CD4-positive, alpha-beta T cell treated with Interleukin-4 for 1 hour (primary cell): ENCODE measurements around the gene HSBP1.
A peak's percentile ranks its signal among the peaks of the same experiment; 100 is the strongest.

ENCODE experiments used
- DNase-seq, 2 donors: peaks; one replicate each; pipeline ENCODE4 v3.0.0-alpha.2; 2020 to 2022

Gene HSBP1

DNA sequence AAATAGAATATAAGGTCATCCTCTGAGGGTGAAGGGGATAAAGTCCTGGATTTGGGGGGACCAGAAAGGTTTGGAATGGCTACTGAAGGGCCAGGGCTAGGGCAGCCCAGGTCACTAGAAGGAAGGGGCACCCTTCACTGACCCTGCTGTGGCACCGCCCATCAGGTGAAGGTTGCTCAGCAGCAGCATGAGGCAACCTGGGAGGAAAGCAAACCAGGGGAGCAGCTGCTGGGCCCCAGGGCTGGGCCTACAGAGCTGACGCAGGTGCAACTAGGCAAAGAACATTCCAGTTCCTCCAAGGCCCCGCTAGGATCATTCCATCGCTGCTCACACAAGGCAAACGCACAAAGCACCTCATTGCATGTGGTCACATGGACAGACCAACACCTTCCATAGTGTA is 3.4 kb upstream of the HSBP1 start:
- DNase-seq, result no peak

DNA sequence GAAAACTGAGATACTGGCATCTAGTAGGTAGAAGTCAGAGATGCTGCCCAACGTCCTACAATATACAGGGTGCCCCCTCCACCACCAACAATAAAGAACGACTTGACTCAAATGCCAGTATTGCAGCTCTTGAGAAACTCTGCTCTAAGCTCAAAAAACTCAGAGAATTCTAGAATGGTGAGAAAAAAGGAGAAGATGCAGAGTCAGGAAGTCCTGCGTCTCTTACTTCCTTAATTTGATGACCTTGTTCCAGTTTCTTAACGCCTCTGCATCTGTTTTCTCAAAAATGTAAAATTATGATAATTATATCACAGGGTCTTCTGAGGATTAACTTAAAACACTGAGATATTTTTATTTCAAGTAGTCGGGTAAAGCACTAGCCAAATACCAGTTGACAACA is 1.7 kb upstream of the HSBP1 start:
- DNase-seq, result no peak

GRCh38 chr16:83806731-83807130 is 1.0 kb upstream of the HSBP1 start:
- no peak for DNase-seq

- no peak for DNase-seq
Observed at GRCh38 chr16:83807327-83807709, 460 bp upstream of the HSBP1 start.

DNA sequence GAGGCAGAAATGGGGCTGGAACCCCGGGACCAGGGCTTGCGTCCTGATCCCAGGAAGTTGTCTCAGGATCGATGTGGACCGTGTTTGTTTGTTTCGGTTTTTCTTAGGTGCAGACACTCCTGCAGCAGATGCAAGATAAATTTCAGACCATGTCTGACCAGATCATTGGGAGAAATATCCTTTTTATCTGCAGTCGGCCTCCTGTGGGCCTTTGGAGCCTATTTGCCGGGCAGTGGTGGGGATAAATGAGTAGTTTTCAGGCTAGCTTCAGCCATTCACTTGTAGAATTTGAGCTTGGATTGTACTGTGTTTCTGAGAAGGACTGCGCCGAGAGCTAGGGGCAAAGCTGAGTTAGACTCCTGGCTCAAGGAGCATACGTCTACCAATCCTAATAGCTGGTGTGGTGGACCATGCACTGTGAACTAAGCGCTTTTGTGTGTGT is 816 bp downstream of the HSBP1 start:
- no peak for DNase-seq

- no peak for DNase-seq
Observed at GRCh38 chr16:83809092-83809491, 1.3 kb downstream of the HSBP1 start.

DNA sequence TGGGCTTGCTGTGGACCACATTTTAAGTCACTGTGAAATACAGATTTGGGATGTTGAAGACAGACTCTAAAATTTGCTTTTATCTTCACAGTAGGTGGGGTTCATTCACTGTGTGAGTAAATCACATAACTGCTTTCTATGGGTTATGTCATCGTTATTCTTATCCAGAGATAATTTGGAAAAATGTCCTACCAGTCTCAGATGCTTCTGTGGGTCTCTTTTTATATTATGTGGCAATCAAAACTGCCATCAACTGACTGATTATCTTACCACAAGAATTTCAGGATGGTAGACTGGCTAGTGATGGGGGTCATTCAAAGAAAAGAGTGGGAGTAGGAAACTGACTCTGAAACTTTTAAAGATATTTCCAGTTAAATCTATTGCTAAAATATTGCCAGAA is 3.1 kb downstream of the HSBP1 start:
- DNase-seq, result no peak

DNA sequence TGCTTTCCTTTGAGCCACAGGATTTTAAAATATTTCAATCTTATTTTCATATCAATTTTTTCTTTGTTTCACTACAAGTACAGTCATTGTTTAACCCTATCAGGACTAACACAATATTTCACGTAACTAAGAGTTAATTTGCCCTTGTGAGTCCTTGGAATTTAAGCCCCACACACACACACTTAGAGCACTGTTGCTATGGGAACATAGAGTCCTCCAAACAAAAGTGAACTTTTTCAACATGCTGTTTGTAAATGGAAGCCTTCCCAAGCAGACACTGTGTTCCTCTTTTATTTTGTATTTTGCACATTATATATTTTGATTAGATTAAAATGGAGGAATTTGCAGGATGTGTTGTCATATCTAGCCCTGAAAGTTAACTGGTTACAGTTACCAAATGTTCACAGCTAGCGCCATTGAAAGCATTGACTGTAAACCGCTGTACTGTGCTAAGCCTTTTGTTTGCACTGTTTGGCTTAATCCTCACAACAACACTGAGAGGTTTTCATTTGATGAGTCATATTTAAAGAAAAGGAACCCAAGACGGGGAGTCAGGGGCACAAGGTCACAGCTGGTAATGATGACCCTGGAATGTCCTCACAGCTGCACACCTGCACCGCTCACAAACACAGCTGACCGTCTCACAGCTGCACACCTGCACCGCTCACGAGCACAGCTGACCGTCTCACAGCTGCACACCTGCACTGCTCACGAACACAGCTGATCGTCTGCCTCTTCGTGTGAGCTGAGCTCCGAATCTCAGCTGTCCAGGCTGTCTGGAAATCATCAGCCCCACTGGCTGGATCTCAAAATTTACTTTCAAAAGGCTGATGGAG is 6.3 kb downstream of the HSBP1 start:
- DNase-seq, result no peak

- DNase-seq, result no peak
Observed at GRCh38 chr16:83814659-83814985, 6.8 kb downstream of the HSBP1 start.

GRCh38 chr16:83817022-83817421 is 9.2 kb downstream of the HSBP1 start:
- DNase-seq, result no peak

DNA sequence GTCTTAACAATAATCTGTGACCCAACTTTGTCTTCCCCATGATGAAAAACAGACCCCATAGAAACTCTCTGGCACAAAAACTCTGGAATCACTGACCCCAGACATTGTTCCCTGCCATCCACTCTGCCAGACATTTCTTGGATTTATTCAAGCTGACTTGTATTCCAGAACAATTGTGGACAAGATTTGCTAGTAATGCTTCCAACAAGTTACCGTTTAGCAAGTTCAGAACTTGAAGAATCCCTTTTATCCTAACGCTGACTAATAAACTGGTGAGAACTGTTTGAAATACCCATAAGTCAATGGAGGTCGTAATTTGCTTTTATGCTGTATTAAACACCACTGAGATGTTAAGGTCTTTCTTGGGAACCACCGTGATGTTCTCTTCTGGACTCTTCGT is 10.5 kb downstream of the HSBP1 start:
- no peak for DNase-seq

- DNase-seq, result no peak
Observed at GRCh38 chr16:83819361-83819760, 11.6 kb downstream of the HSBP1 start.

- peak; percentile 74 to 76 for DNase-seq
Observed at GRCh38 chr16:83826146-83826913, 18.6 kb downstream of the HSBP1 start.

DNA sequence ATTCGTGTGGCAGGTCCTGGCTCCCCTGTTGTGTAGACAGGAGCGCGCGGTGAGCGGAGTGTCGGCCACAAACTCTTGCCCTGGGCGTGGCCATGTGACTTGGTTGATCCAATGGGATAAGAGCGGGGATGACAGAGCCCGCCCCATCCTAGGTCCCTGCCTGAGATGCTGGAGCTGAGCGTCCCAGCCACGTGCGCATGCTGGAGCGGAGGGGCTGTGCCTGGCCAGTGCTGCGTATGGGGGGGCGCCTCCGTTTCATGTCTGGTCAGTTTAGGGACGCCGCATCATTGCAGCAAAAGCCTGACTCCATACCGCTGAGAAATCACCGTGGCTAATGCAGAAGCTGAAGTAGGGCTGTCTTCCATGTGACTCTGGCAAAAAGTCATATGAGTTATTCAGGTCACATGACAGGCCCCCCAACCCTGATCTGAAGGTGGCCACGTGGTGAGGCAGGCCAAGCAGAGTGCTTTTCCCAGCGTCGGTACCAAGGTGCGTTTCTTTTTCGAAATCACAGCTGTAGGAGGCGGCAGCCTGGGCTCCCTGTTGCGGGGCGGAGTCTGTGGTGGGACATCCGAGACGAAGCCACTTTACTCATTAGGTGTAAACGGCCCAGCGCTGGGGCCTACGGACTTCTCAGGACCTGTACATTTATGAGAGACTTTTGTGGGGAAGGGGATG is 22.5 kb downstream of the HSBP1 start:
- no peak for DNase-seq

- no peak for DNase-seq
Observed at GRCh38 chr16:83830769-83831455, 23.1 kb downstream of the HSBP1 start.

DNA sequence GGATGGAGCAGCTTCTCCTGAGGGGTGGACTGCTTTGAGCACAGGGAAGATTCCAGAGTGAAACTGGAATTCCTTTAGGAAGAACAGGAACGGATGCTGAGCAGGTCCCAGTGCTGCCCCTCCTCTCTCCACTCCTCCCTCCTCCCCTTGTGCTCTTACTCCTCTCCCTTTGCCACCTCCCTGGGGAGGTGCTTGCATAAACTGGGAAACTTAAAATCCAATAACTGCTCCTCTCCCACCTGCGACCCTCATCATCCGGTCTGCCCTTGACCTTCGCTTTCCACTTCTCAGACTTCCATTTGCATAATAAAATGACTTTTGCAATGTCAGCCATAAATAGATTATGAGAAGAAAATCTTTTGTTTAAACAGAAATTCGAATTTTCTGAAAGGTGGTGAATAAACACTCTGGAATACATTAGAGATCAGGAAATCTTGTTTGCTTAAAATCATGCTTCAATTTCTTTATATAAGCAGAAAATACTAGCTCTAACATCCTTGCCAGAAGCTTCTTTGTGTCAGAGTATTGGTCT is 23.7 kb downstream of the HSBP1 start:
- DNase-seq, result no peak

DNA sequence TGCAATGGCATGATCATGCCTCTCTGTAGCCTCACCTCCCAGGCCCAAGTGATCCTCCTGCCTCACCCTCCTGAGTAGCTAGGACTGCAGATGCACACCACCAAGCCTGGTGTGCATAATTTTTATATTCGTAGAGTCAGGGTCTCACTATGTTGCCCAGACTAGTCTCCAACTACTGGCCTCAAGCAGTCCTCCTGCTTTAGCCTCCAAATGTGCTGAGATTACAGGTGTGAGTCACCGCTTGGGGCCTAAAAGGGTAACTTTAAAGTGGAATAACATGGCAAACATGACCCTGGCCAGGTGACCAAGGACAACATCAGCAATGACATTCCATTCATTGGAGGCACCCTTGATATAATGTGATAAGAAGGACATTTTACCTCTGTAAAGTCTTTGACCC is 26.1 kb downstream of the HSBP1 start:
- no peak for DNase-seq

- peak in 1 of 2 donors; percentile 5 for DNase-seq
Observed at GRCh38 chr16:83835586-83836566, 28.1 kb downstream of the HSBP1 start.

DNA sequence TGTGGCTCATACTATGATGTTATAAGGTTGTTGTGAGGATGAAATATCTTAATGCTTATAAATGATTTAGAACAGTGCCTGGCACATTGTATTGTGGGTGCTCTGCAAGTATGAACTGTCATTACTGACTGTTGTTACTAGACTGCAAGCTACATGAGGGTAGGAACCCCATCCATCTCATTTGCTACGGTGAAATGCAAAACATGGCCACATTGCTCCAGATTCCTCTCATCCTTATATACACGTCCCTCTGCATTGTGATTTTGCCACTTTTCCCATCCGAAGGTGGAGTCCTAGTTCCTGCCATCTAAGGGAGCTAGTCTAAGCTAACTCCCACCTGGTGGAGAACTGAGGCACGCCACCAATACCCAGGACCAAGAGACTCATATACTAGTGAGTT is 29.8 kb downstream of the HSBP1 start:
- DNase-seq, result no peak

- DNase-seq, result no peak
Observed at GRCh38 chr16:83838151-83838550, 30.4 kb downstream of the HSBP1 start.

DNA sequence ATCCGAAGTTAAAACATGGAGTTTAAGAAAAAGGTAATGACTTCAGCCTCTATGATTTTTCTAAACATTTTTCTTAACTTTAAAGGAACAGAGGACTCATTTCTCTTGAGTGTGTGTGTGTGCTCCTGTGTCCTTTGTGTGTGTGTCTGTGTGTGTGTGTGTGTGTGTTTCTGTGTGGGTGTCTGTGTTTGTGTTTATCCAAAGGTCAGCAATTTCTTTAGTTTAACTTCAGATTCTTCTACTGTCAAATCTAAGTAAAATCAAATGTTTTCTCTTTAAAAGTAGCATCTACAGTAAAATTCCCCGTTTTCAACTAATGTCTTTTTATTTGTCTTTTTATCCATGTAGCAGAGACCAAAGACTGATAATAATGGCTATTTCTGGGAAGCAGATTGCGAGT is 31.8 kb downstream of the HSBP1 start:
- no peak for DNase-seq
